ENCODE data around the gene CRB1.

GRCh38 chr1:197363855-197364254 is 95.8 kb downstream of the CRB1 start:
- no peak for TF ChIP-seq CTCF (IDR thresholded peaks at IDR 0.05)
- TF ChIP-seq POLR2AphosphoS5 (IDR thresholded peaks at IDR 0.05), result no peak
- TF ChIP-seq POLR2A (IDR thresholded peaks at IDR 0.05), result no peak
- TF ChIP-seq EP300 (IDR thresholded peaks at IDR 0.05), result no peak
